GM10266 (cell line): ENCODE measurements around the gene ADM.
"Not testable (repeated sequence)": the region's sequence is repeated elsewhere in the genome, so short reads cannot be mapped to it uniquely, and the experiment has no call there.

Experiments
- DNase-seq: peaks from one replicate; pipeline ENCODE4 v3.0.0; 2012; ENCODE audit errors: extremely low spot score
- TF ChIP-seq, protein P1 (sequence below): IDR thresholded peaks from 2 replicates; pipeline ENCODE4 v1.5.1; 2012; ENCODE audit warnings: mild to moderate bottlenecking, low read depth; ENCODE audit not compliant: control insufficient read depth, insufficient read depth; ENCODE audit errors: missing control alignments

Gene ADM, protein sequence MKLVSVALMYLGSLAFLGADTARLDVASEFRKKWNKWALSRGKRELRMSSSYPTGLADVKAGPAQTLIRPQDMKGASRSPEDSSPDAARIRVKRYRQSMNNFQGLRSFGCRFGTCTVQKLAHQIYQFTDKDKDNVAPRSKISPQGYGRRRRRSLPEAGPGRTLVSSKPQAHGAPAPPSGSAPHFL

DNA sequence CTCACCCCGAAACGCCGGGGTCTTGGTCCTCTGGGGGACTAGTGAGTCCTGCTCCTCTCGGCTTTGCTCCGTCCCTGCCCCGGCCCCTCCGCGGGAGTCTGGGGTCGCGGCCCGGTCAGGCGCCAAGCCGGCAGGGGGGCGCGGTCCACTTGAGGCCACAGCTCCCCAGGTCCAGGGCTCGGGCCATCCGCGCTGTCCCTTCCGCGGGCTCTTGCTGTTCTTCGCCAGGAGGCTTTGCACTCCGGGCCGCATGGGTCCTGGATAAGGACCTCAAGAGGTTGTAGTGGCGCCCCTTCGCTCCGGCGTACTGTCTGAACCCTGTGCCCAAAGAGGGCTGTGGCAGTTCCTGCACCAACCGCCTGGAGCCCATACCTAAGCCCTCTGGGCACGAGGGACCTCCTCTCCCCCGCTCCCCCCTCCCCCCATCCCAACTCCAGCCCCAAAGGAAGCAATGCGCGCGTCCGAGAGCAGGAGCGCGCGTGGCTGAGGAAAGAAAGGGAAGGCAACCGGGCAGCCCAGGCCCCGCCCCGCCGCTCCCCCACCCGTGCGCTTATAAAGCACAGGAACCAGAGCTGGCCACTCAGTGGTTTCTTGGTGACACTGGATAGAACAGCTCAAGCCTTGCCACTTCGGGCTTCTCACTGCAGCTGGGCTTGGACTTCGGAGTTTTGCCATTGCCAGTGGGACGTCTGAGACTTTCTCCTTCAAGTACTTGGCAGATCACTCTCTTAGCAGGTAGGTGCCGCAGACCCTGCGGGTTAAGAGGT, at the start of gene ADM:
ADM (plus strand) TSS at position 579 of the 767 bp plus-strand sequence. CDS start 628 bp downstream, outside the sequence.
- DNase-seq = peak; percentile 61
- TF ChIP-seq, protein P1, sequence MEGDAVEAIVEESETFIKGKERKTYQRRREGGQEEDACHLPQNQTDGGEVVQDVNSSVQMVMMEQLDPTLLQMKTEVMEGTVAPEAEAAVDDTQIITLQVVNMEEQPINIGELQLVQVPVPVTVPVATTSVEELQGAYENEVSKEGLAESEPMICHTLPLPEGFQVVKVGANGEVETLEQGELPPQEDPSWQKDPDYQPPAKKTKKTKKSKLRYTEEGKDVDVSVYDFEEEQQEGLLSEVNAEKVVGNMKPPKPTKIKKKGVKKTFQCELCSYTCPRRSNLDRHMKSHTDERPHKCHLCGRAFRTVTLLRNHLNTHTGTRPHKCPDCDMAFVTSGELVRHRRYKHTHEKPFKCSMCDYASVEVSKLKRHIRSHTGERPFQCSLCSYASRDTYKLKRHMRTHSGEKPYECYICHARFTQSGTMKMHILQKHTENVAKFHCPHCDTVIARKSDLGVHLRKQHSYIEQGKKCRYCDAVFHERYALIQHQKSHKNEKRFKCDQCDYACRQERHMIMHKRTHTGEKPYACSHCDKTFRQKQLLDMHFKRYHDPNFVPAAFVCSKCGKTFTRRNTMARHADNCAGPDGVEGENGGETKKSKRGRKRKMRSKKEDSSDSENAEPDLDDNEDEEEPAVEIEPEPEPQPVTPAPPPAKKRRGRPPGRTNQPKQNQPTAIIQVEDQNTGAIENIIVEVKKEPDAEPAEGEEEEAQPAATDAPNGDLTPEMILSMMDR = peak; percentile 68

DNA sequence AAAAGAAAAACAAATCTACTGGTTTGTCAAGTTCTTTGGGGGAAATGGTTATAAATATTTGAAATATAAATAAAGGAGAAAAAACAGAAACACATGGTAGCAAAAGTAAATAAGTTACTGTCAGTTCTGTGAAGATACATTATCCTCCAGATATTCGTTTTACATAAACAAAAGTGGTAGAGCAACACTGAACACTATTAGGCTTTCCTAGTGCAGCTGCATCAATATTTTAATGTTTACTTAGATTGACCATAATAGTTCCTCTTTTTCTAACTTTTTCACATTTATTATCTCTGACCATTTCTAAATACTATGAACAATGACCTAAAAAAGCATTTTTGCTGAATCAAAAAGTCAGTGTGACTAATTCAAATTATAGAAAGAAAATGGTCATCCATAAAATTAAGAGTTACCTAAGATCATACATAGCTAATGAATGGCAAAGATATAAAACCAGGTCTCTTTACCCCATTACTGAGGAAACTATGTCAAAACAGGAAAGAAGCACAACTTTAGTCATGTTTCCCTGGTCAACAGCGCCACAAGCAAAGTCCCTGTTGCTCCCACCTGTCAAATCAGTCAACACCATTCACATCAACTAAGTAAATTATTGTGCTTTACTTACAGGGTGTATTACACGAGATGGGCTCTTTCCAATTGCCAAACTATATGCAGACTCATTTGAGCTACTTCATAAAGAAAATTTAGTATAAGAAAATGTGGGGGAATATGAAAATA, 49.3 kb upstream of the ADM start:
- TF ChIP-seq, protein P1 = no peak
- no peak for DNase-seq

DNA sequence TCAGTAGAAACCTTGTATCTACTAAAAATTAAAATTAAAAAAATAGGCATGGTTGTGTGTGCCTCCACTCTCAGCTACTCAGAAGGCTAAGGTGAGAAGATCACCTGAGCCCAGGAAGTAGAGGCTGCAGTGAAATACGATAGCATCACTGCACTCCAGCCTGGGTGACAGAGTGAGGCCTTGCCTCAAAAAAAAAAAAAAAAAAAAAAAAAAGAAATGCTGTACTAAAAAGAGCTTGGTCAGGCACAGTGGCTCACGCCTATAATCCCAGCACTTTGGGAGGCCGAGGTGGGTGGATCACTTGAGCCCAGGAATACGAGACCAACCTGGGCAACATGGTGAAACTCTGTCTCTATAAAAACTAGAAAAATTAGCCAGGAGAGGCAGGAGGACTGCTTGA, 47.4 kb upstream of the ADM start:
- no peak for DNase-seq
- TF ChIP-seq, protein P1 = no peak

DNA sequence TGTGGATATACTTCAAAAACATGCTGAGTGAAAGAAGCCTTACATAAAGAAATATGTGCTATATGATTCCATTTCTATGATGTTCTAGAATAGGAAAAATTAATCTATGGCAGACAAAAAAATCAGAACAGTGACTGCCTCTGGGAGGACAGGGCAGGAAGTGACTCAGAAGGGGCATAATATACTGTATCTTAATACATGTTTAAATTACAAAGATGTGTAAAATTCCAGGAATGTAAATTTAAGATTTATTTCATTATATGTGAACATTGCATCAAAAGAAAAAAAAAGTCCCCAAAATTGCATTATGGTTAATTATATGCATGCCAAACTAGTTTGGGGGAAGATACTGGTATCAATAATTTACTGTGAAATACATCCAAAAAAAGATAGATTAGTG, 43.1 kb upstream of the ADM start:
- no peak for DNase-seq
- TF ChIP-seq, protein P1 = no peak

DNA sequence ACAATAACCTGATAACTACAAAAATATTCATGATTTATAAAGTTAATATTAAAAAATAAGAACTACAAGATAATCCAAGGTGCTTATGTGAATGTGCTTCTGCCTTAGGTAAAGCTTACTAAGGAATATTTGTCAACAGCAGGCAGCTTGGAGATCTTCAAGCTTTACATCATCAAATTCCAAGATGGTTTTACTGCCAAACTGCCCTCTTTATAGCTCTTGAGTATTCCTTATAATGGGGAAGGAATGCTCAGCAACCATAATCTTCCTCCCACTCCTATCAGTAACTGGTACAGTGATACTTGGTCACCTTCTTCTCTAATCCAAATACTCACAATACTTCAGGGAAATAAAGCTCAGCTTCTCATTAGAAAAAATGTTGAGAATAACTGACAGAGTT, 40.9 kb upstream of the ADM start:
- DNase-seq = no peak
- TF ChIP-seq, protein P1 = no peak

DNA sequence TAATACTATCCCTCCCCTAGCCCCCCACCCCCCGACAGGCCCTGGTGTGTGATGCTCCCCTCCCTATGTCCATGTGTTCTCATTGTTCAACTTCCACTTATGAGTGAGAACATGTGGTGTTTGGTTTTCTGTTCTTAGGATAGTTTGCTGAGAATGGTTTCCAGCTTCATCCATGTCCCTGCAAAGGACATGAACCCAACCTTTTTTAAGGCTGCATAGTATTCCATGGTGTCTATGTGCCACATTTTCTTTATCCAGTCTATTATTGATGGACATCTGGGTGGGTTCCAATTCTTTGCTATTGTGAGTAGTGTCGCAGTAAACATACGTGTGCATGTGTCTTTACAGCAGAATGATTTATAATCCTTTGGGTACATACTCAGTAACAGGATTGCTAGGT, 40.2 kb upstream of the ADM start:
- DNase-seq = not testable (repeated sequence)

DNA sequence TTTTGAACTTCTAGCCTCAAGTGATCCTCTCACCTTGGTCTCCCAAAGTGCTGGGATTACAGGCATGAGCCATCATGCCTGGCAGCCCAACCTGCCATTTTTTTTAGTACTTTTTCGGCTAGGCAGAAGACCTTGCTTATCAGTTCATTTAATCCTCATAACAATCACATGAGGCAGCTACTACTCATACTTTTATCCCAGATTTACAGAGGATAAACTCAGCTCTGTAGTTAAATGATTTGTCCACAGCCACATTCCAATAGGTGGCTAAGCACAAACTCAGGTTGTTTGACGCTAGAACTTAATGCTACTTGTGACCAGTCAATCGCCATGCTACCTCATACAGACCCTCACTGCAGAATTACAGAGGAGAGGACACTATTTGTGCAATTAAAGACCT, 38.9 kb upstream of the ADM start:
- no peak for DNase-seq
- TF ChIP-seq, protein P1 = no peak
